SU-DHL-6 (cell line): Measurements from ENCODE around the gene SLC47A1.

Source experiments
- H2AFZ ChIP-seq: fragments of 200-600 bp; sonication (generic); 2 replicates; pipeline ENCODE4 v1.6.1; 2014; ENCODE audit warnings: low read depth, mild to moderate bottlenecking, moderate library complexity, mixed read lengths, antibody characterized with exemption, low read length; ENCODE audit not compliant: severe bottlenecking
- H3F3A ChIP-seq: fragments of 200-600 bp; shearing (Covaris generic); 2 replicates; pipeline ENCODE4 v1.6.0; 2016; ENCODE audit warnings: antibody characterized with exemption, mild to moderate bottlenecking; ENCODE audit not compliant: insufficient read depth
- H3K27ac ChIP-seq: fragments of 200-600 bp; sonication (generic); 2 replicates; pipeline ENCODE4 v1.5.1; 2016; ENCODE audit warnings: low read depth, mild to moderate bottlenecking, low read length, moderate library complexity, mixed read lengths
- H3K27me3 ChIP-seq: fragments of 200-600 bp; sonication (generic), shearing (Covaris generic); 2 replicates; pipeline ENCODE4 v1.6.0; 2014; ENCODE audit warnings: mild to moderate bottlenecking, low read length
- H3K36me3 ChIP-seq: fragments of 200-600 bp; sonication (generic); 2 replicates; pipeline ENCODE4 v1.6.1; 2014; ENCODE audit warnings: mild to moderate bottlenecking, low read length, mixed read lengths
- H3K4me2 ChIP-seq: fragments of 300-600, 200-600 bp; shearing (Covaris generic), sonication (generic); 2 replicates; pipeline ENCODE4 v1.6.0; 2014; ENCODE audit warnings: low read length, low read depth, mild to moderate bottlenecking; ENCODE audit not compliant: poor library complexity, severe bottlenecking
- H3K4me3 ChIP-seq: fragments of 200-600 bp; sonication (generic); 2 replicates; pipeline ENCODE4 v1.5.1; 2014; ENCODE audit warnings: antibody characterized with exemption, low read length, mild to moderate bottlenecking, mixed read lengths; ENCODE audit not compliant: insufficient read depth, poor library complexity, severe bottlenecking
- H3K79me2 ChIP-seq: fragments of 200-600 bp; sonication (generic); 2 replicates; pipeline ENCODE4 v1.6.1; 2014; ENCODE audit warnings: mild to moderate bottlenecking, low read length, moderate library complexity; ENCODE audit not compliant: insufficient read depth
- H3K9ac ChIP-seq: fragments of 200-600 bp; sonication (generic); 2 replicates; pipeline ENCODE4 v1.7.0; 2014; ENCODE audit warnings: mild to moderate bottlenecking, low read length
- H3K9me2 ChIP-seq: fragments of 200-600 bp; sonication (generic); replicated peaks from 2 replicates; pipeline ENCODE4 v1.6.1; 2014; ENCODE audit warnings: low read length; ENCODE audit not compliant: insufficient read depth
- H3K9me3 ChIP-seq: fragments of 200-600 bp; sonication (generic); 2 replicates; pipeline ENCODE4 v1.6.1; 2014; ENCODE audit warnings: low read length, mixed read lengths; ENCODE audit not compliant: insufficient read depth
- H4K20me1 ChIP-seq: fragments of 200-600 bp; sonication (generic); 2 replicates; pipeline ENCODE4 v1.6.1; 2014; ENCODE audit warnings: low read depth, mild to moderate bottlenecking, antibody characterized with exemption, low read length, moderate library complexity, mixed read lengths
- CTCF ChIP-seq: fragments of 200-600 bp; sonication (generic); IDR thresholded peaks from one replicate; pipeline ENCODE4 v1.5.1; 2017; ENCODE audit warnings: antibody characterized with exemption, mild to moderate bottlenecking, low read length, moderate library complexity; ENCODE audit not compliant: insufficient read depth, poor library complexity, severe bottlenecking
- EZH2phosphoT487 ChIP-seq: fragments of 200-600 bp; sonication (generic), shearing (Covaris generic); conservative IDR thresholded peaks from 2 replicates; pipeline ENCODE4 v1.6.1; 2018; ENCODE audit warnings: mild to moderate bottlenecking, antibody characterized with exemption, low read length, moderate library complexity, mixed read lengths

SLC47A1 gene

GRCh38 chr17:19533036-19533717, 477 bp upstream of the SLC47A1 start:
- H3K9me3 ChIP-seq: no peaks in the 10 kb centered on the region
- H3K27ac ChIP-seq: no peak overlapping the region
- H3K79me2 ChIP-seq: no peaks in the 10 kb centered on the region
- no peaks in the 10 kb centered on the region for H3F3A ChIP-seq
- H4K20me1 ChIP-seq: no peaks in the 10 kb centered on the region
- H3K4me3 ChIP-seq: no peak overlapping the region
- no peak overlapping the region for H3K4me2 ChIP-seq
- TF ChIP-seq CTCF (no peak), EZH2phosphoT487 (no peak)
- no peaks in the 10 kb centered on the region for H3K27me3 ChIP-seq
- no peaks in the 10 kb centered on the region for H3K36me3 ChIP-seq
- H2AFZ ChIP-seq: no peak overlapping the region
- H3K9ac ChIP-seq: no peak overlapping the region
- no peaks in the 10 kb centered on the region for H3K9me2 ChIP-seq

- Histone ChIP-seq H3K27ac (no peak overlapping the region), H3F3A (no peaks in the 10 kb centered on the region), H3K4me2 (no peak overlapping the region), H3K9me2 (no peaks in the 10 kb centered on the region), H3K79me2 (no peaks in the 10 kb centered on the region), H4K20me1 (no peaks in the 10 kb centered on the region), H3K4me3 (no peak overlapping the region), H3K9ac (no peak overlapping the region), H2AFZ (no peak overlapping the region), H3K27me3 (no peaks in the 10 kb centered on the region), H3K36me3 (no peaks in the 10 kb centered on the region), H3K9me3 (no peaks in the 10 kb centered on the region)
- TF ChIP-seq EZH2phosphoT487: no peak
- TF ChIP-seq CTCF: no peak
Observed at GRCh38 chr17:19534562-19535149, 1.0 kb downstream of the SLC47A1 start.

GRCh38 chr17:19537111-19537510, 3.5 kb downstream of the SLC47A1 start:
- H3K36me3 ChIP-seq: no peaks in the 10 kb centered on the region
- H3K27me3 ChIP-seq: no peaks in the 10 kb centered on the region
- no peaks in the 10 kb centered on the region for H3K9me2 ChIP-seq
- H3K79me2 ChIP-seq: no peaks in the 10 kb centered on the region
- no peak overlapping the region for H3K4me2 ChIP-seq
- H4K20me1 ChIP-seq: no peaks in the 10 kb centered on the region
- H3K9ac ChIP-seq: no peak overlapping the region
- H2AFZ ChIP-seq: no peak overlapping the region
- no peaks in the 10 kb centered on the region for H3F3A ChIP-seq
- no peaks in the 10 kb centered on the region for H3K9me3 ChIP-seq
- TF ChIP-seq EZH2phosphoT487 (no peak), CTCF (no peak)
- H3K4me3 ChIP-seq: no peak overlapping the region
- H3K27ac ChIP-seq: no peak overlapping the region
